Fibroblast of skin of right quadriceps (primary cell): ENCODE data around the gene TOP3B.

Experiments used
- DNase-seq: peaks from one replicate; pipeline ENCODE4 v3.0.0-alpha.2; 2013

The TOP3B gene

GRCh38 chr22:21977814-21978213, 4.8 kb downstream of the TOP3B start:
- DNase-seq, result no peak

- DNase-seq, result no peak
These were observed 6.7 kb downstream of the TOP3B start for GRCh38 chr22:21975854-21976345.

DNA sequence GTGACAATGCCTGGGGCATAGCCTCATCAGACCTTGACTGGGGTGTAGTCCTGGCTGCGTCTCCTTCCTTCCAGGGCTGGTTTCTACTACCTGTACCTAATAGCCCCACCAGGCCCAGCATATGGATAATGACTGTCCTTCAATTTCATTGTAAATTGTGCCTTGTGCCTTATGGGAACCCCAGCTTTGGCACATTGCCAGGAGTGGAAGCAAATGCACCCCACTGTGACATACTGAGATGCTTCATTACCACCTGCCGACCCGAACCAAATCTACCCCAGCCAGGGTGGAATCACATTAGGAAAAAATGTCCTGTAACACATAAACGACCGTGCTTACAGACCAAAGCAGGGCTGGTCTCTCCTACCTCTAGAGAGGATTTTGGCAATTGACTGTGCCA, 7.3 kb downstream of the TOP3B start:
- DNase-seq, result no peak

DNA sequence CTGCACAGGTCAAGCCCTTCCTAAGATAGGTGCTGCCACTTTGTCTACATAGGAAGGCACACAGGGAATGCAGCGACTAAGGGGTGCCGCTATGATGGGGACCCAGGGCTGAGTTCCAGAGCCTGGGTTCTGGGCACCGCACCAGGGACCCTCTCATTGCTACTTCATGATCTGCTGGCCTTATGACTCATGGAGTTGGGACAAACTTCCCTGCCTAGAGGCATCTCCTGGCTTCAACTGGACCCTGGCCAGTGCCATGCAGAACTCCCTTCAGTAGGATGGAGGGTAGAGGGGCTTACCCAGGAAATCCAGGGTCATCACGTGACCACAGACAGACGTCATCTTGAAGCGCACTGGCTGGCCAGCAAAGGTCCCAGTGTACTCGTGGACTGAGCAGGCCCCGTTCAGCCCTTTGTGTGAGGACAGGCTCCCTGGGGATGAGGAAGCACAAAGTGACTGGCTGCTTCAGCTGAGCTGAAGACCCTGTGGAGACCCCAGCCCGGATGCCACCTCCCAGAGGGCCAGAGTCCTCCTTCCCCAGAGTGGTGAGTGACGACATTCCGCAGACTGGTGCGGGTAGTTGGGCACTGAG, 8.4 kb downstream of the TOP3B start:
- DNase-seq, result no peak

DNA sequence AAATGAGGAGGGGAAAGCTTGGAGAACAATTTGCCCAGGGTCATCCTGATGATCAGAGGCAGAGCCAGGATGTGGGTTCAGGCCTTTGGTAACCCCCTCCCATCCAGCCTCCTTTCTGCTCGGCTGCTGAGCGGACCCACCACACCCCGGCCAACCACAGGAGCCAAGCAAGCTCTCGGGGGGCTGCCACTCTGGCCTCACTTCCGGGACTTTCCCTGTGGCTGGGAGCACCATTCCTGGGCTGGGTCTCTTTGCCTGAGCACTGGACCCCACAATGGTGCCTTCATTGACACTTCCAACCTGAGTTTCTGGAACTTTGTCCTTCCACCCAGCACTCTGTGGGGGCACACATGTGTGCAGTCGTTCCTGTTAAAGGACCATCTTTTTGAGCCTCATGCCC, 9.8 kb downstream of the TOP3B start:
- DNase-seq, result no peak

DNA sequence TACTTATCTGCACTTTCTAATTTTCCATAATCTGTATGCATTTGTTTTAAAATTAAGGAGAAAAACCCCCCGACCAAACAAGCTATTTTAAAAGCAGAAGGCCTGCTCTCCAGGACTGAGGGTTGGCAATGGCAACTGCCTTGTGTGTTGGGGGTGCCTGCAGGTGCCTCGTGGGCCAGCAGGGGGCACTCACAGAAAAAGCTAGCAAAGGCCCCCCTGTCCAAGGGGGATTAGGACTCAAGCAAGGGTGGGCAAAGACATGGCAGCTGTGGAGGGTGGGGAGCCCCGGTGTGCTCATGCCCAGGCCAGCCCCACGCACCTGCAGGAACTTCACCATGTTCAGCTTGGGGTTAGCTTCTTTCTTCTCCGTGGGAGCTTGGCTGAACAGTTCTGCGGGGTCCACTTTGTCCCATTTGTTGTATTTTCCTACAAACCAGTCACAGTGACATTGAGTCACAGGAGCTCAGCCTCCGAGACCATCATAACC, 10.3 kb downstream of the TOP3B start:
- DNase-seq, result no peak

DNA sequence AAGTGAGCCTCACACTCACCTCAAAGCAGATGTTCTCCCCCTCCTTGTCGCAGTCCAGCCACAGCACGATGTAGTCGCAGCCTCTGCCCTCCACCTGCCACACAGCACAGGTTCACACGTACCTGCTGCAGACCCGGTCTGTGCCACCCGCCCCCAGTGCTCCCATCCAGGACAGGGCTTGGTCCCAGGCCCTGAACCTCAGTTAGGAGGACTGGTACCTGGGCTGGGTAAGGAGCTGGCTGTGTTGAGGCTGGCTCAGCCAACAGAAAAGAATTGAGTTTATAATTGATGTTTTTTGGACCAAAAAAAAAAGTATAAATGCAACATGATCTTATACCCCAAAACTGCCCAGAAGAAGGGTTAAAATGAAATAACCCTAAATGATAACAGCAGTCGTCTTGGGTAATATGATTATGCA, 10.7 kb downstream of the TOP3B start:
- no peak for DNase-seq

- no peak for DNase-seq
These were observed 11.6 kb downstream of the TOP3B start for GRCh38 chr22:21970800-21971617.

DNA sequence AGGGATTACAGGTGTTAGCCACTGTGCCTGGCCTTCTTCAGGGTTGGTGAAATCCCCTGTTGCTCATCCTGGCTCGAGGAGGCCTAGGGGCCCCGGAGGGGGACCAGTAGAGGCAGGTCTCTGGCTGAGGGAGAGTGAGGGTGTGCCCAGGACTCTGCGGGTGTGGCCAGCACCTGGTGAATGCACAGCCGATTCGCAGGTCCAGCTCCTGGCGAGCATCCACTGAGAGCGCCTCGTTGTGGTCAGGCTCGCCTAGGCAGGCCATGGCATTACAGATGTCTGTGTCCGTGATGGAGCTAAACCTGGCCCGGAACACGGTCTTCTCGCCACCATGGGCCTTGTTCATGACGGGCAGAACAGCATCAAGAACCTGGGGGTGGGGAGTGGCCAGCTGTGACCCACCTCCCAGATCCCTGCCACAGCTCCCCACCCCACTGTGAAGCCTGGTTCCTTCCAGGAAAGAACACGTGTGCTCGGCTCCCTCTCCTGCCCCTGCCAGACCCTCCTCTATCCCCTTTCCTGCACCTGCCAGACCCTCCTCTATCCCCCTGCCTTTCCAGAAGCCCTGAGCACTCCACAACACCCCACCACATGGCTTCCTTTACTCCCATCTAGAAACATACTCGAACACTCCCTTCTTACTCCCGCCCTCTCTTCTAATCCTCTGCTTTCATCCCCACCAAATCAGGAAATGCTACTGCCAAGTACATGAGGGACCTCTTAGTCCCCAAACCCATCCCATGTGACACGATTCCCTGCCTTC, 12.4 kb downstream of the TOP3B start:
- no peak for DNase-seq

DNA sequence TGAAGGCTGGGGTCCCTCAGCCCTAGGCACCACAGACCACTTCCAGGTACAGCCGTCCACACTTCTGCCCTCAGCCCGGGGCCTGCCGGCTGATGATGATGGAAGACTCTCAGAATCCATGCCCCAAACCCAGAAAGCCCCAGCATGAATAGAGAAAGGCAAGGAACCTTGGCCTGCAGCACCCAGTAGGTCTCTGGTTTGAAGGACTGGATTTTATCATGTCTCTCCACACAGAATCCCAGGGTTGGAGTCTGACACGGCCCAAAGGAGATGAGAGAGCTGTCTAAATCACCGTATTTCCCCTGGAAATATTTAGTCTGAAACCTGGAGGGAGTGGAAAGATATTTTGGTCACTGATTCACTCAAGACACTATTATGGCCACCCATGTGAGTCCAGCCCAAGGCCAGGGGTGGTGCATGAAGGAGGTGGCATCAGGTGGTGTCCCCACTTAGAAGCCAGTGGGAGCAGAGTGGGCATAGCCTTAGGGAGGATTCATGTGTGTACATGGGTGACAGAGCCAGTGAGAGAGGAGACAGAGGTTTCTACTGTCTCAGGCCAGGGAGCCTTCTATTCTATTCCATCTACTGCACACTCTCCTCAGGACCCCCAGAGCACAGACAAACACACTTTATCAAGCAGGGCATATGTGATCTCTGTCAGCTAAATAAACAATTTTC, 14.0 kb downstream of the TOP3B start:
- no peak for DNase-seq

GRCh38 chr22:21967693-21968271, 14.8 kb downstream of the TOP3B start:
- DNase-seq, result no peak

GRCh38 chr22:21966643-21967516, 15.7 kb downstream of the TOP3B start:
- DNase-seq, result no peak

DNA sequence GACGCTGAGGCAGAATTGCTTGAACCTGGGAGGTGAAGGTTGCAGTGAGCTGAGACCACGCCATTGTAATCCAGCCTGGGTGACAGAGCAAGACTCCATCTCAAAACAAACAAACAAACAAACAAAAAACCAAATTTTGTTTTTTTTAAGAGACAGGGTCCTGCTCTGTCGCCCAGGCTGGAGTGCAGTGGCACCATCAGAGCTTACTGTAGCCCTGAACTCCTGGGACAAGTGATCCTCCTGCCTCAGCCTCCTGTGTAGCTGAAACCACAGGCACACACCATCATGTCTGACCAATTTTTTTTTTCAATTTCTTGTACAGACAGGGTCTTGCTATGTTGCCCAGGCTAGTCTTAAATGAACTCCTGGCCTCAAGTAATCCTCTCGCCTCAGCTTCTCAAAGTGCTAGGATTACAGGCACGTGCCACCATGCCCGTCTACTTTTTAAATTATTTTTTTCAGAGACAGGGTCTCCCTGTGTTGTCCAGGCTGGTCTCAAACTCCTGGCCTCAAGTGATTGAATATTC, 16.8 kb downstream of the TOP3B start:
- DNase-seq, result no peak

DNA sequence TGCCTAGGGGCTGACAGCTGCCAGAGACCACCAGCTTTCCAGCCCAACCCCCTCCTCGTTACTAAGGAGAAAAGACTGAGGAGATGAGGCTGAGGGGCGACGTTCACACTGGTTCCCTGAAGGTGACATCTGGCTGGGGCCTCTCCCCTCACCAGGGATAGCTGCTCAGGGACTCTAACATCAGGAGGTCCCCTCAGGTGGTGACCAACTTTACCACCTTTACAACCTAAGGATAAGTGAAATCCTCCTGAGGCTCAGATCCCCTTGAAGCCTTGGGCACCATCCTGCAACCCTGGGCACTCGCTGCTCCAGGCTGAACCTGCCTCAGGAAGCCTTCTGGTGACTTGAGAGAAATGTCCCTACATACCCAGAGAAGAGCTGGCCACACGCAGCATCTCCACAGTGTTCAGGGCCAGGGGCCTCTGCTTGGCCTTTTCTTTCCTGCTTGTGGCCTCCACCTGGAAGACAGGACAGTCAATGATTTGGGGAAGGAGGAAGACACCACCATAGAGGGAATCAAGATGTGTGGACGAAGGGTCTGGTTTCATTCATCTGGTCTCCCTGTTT, 17.6 kb downstream of the TOP3B start:
- no peak for DNase-seq

DNA sequence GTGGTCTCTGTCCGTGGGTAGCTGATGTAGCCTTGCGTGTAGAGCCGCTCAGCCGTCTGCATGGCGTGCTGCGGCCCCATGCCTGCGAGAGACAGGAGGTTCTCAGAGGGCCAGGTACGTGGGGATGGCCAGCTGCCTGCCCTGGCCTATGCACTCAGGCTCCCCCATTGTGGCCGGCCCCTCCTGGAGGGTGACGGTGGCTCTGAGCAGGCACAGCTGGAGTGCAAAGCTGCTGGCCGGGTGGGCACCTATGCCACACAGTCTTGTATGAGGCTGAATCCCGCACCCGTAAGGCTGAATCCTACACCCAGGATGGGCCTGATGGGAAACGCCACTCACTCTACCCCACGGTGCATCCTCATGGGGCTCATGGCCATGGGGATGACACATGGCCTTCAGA, 18.4 kb downstream of the TOP3B start:
- DNase-seq, result no peak

DNA sequence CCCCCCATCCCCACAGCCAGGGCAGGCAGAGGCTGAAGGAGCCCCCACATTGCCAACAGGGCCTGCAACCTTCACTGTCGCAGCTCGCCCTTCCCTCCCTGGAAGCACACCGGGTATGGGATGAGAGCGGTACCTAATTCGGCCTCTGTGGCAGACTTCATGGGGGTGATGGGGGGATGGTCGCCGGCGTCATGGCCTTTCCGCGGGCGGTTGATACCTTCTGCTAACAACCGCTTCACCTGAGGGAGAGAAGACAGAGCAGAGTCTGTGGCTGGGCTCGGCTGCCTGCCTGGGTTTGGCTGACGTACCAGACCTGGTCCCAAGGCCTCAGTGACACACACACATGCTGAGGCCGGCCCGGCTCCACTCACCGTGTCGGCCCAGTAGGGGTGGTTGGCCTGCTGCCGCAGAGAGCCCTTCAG, 18.8 kb downstream of the TOP3B start:
- no peak for DNase-seq

- DNase-seq, result no peak
These were observed 19.3 kb downstream of the TOP3B start for GRCh38 chr22:21963286-21963685.

- no peak for DNase-seq
These were observed 20.0 kb downstream of the TOP3B start for GRCh38 chr22:21962655-21962949.

DNA sequence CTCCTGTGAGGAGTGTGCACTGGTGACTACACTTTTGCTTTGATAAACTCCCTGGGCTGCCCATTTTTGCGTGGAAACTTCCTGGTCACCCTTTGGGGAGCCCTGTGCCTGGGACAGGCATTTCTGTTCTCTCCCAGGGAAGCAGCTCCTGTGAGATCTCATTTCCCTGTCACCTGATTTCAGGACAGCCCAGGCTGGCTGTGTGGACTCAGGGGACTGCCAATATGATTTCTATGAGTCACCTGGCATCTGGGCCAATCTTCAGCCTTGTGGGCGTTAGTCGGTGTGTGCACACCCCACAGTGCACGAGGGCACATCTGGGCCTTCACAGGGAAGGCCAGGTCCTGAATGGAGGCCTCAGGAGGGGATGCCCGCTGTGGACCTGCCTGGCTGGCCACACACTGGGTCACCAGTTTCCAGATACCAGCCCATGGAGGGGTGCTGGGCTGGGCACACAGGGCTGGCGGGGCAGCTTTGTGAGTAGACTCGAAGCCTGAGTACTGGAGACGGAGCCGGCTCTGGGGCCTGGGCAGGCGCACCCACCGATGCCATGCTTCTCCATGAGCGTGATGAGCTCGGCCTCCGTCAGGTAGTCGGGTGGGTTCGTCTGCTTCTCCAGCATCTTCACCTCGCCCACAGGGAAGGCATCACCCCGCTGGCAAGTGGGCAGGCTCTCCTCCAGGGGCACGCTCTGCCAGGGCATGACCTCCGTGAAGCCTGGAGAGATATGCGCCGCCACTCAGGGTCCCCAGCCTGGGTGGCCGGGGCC, 20.5 kb downstream of the TOP3B start:
- DNase-seq, result no peak

- no peak for DNase-seq
These were observed 21.3 kb downstream of the TOP3B start for GRCh38 chr22:21961127-21961867.
